Stimulated activated CD4-positive, alpha-beta T cell treated with anti-CD3 and anti-CD28 coated beads, Interleukin-2, amount 100 ng/mL, for 48 hours (primary cell): ENCODE measurements around the gene PTPRJ.

Source experiments
- DNase-seq, 2 donors: peaks; one replicate each; pipeline ENCODE4 v3.0.0-alpha.2; 2020

The PTPRJ gene

DNA sequence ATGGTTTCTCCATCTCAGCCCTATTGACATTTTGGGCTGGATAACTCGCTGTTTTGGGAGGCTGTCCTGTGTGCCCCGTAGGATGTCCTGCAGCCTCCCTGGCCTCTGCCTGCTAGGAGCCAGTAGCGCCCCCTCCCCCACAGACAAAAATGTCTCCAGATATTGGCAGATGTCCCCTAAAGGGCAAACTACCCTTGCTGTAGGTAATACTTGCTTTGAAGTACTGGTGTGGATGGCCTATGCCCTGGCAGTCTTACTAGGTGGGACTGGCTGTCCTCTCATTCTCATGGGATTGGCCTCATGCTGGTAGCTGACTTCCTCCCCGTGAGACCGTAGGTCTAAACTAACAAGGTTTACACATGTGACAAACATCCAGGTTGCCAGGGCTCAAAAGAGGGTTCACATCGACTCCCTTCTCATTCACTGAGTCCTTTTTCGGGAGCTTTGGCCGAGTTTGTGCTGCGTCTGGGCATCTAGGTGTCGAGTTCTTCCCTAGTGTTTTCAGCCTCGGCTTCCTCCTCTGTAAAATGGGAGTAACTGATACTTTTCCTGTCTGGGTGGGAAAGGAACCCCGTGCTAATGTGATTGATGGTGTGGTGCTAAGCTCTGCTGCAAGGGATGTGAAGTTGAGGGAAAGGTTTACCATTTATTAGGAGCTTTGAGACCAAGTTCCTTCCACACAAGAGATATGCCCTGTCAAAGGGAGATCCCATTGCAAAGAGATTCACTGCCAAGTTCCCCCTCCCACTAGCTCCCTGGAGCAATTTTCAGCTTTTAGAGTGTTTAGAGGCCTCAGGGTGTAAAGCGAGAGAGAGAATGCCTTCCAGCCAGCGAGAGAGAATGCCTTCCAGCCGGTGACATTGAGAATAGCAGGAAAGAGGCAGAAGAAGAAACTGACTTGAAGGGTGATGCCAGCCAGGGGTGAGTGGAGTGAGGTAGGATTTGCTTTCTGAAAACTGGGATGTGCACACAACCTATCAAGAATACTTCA lies 17.0 kb downstream of the PTPRJ start:
- no peak for DNase-seq

DNA sequence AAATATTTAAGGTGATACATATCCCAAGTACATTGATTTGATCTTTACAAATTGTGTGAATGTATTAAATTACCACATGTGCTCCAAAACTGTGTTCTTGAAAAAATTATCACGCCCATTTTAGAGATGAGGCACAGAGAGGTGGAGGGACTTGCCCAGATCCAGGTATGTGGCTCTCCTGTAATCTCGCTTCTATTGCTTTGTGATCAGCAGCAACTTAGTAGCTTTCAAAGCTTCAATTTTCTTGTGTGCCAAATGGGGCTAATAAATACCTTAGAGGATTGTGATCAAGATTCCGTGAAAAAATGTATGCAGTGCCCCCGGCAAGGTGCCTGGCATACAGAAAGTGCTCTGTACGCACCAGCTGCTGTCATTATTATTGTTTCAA lies 18.0 kb downstream of the PTPRJ start:
- DNase-seq = no peak

DNA sequence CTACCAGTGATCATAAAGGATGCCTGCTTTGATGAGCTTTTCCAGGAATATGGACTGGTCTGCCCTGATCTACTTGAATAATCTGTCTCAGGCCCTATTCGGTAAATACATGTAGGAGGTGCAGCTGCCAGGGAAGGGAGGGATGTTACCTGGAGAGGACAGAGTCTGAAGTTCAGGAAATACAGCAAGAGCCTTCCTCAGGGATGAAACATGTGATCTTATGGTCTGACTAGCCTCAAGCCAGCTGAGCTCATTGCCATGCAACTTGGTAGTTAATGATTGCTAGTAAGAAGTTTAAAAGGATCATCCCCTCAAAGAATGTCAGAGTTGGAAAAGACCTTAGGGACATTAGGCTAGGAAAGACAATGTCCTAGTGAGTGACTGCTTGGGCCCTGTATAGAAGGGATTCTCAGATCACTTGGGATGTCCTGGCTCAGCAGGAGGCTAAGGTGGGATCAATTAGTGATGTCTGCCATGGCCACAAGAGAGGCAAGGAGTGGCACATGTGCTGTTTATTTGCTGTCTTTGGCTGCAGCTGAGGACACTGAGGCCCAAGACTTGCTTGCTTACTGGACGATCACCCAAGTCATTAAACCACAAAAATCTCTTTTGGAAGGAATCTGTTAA lies 18.5 kb downstream of the PTPRJ start:
- no peak for DNase-seq

DNA sequence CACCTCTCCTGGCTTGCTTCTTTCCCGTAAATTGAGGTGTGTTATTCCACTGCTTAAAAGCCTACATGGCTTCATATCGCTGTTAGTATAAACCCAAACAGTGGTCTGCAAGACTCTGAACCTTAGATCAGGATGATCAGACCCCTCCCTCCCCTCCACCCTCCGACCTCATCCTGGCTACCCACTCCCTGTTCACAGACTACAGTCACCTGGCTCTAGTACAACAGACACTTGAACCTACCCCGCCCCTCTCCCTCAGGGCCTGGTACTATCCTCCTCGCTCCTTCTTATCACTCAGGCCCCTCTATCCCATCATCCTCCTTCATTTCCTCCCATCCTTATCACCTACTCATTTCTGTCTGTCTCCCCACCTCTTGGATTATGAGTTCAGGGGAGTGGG lies 20.1 kb downstream of the PTPRJ start:
- no peak for DNase-seq

DNA sequence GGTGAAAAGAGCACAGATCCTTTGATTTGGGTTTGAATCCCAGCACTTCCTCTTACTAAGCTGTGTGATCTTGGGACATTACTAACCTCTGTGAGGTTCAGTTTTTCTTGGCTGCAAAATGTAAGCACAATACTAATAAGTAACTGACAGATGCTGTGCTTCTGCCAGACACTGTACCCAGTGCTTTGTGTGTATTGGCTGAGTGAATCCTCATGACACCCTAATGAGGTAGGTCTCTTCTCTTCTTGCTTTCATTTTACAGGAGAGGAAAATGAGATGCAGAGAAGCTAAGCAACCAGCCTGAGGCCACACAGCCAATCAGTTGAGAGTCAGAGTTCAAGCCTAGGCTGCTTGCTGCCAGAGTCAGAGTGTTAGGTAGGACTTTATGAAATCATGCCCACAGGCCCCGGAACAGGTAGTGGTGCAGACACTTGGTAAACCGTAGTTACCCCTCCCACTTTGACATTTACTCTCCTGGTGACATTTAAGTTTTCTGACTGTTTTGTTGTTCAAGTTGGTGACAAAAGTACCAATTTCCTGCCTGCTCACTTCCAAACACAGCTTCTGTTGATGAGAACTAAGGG lies 21.2 kb downstream of the PTPRJ start:
- DNase-seq = peak in 1 of 2 donors; percentile 58

DNA sequence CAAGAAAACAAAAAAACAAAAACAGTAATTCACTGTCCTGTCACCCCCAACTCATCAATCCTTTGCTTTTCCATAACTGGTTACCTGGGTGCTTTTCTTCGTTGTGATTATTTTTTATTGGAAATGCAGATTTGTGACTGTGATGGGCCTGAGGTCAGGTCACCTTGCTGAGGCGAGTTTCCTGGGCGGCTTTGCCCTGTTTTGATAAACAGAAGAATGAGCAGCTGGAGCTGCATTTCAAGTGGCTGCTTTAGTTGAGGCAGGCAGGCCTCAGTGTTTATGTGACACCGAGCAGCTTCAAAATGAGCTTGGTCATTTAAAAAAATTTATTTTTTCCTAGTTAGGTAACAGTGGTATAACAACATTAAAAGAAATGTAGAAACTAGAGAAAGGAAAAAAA lies 22.2 kb downstream of the PTPRJ start:
- no peak for DNase-seq

DNA sequence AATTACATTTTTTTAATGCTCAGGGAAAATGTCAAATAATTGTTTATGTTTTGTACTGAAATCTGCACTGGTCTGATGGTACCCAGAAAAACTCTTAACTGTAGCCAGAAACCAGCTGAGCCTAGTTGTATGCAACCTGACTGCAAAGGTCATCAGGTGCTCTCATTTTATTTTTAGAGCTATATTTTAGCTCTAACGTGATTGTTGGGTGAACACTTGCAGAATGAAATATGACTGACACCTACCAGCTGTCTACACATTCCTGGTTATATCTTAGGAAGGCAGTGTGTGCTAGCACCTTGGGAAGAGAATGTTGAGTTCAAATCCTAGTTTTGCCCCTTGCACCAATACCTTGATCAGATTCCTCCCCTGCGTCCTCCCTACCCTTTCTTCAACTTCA lies 23.6 kb downstream of the PTPRJ start:
- DNase-seq = no peak

DNA sequence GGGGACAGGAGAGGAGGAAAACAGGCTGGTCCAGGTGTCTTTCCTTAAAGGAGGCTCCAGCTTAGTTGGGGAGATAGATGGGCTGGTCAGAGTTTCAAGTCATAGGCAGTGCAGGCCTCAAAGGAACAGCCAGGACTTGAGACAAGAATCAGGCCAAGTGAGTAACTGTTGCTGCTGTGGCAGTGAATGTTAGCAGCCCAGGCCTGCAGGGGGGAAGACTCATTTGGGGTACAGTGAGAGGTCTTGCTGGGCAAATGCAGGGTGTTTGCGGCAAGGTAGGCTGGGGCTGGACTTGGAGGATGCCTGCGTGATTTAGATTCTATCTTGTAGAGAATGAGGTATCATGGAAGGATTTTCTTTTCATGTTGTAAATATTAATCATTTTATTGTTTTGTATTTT lies 24.1 kb downstream of the PTPRJ start:
- DNase-seq = no peak

DNA sequence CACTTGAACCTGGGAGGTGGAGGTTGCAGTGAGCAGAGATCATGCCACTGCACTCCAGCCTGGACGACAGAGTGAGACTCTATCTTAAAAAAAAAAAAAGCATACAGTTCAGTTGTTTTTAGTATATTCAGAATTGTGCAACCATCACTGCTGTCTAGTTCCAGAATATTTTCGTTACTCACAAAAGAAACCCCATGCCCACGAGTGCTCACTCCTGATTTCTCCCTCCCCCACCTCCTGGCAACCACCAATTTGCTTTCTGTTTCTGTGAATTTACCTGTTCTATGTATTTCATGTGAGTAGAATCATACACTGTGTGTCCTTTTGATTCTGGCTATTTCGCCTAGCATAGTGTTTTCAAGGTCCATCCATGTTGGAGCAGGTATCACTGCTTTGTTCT lies 24.8 kb downstream of the PTPRJ start:
- DNase-seq = no peak

DNA sequence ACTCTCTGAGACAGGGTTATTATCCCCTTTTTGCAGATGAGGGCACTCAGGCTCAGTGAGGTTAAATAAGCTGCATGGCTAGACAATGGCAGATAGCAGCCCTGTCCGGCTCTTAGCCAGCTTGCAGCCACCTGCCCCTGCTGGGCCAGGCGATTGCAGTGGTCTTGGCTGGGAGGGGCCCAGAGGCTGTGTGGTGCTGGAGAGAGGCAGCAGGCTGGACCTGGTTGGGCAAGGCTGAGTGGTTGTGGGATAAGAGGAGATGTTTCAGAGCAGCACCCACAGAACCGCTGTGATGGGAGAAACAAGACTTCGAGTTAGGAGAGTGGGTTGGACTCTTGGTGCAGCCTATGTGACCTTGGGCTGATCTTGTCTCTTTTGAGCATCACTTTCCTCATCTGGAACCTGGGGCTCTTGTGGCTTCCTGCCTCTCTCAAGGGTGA lies 25.5 kb downstream of the PTPRJ start:
- no peak for DNase-seq

DNA sequence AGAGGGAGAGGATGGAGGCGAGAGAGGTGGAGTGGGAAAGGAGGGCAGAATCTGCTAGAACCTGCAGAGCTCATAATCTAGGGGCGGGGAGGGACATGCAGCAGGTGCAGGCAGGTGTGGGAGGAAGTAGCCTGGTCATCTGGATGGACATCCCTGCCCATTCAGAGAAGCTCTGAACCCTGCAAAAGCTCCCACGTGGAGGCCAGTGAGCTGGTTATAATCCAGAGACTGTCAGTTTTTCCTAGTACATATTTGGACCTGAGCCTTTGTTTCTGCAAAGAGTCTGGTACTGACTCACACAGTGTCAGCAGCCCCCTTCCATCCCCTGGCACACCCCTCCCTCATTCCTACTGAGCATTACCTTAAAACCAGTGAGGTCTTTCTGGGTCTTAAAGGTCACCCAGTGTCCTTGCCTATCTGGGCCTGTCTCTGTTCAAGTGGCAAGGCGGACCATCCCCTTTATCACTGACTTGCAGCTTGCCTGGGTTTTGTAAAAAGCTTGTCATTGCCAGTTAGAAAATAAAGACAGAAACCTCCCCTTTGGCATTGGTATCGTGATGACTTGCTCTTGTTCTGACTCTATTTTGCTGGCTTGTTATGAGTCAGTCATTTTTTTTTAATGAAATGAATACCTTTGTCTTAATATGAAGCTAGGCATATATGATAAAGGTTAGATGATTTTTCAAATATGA lies 26.1 kb downstream of the PTPRJ start:
- peak; percentile 45 to 47 for DNase-seq

DNA sequence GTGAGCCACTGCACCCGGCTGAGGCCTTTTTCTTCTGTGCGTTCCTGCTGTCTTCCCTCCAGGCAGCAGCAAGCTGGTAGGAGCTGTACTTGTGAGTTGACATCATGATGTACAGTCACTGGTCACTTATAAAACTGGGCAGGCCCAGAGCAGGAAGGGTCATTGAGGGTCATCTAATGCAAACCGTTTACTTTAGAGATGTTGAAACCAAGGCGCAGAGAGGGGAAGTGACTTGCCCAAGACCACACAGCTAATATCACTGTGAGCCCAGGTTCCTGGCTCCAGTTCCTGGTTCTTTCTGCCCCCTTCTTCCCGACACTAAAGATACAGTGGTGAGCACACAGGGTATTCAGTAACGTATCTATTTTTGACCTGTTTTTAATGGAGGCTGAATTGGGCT lies 27.3 kb downstream of the PTPRJ start:
- no peak for DNase-seq

DNA sequence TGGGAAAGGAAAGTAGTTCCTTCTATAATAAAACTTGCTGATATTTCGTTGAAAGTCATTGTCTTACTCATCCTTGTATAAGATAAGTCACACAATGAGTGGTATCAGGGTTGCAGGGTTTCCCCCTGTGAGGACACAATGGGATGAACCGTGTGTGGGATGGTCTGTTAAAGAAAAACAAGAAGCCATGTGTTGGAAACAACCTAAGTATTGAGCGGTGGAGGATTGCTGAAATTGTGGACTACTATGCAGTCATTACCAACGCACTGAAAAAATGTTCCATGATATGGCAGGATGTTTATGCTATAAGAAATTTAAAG lies 28.6 kb downstream of the PTPRJ start:
- DNase-seq = peak; percentile 49 to 52

DNA sequence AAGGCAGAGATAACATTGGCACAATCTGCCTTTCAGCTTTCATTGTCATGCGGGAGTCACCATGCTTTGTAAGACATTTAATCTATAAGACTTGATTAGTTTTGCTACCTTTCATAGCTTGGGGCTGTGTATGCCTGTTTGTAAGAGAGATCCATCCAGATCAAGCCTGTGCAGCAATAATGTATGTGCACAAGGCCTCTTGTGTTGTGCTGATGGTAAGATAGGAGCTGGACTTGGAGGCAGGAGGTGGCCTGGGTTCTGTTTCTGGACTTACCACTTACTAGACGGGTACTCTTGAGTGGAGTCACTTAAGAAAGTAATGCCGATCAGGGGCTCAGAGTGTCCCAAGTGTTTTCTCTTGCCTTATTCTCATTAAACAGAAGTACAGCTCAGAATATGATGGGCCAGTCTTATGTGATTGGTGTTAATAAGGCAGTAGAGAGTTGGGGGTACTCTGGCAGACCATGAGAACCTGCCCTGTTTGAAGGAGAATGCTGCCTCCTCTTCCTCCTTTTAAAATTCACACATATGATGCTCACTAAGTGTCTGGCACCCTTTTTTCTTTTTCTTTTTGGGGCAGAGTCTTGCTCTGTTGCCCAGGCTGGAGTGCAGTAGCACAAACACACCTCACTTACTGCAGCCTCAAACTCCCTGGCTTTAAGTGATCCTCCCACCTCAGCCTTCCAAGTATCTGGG lies 30.9 kb downstream of the PTPRJ start:
- no peak for DNase-seq

DNA sequence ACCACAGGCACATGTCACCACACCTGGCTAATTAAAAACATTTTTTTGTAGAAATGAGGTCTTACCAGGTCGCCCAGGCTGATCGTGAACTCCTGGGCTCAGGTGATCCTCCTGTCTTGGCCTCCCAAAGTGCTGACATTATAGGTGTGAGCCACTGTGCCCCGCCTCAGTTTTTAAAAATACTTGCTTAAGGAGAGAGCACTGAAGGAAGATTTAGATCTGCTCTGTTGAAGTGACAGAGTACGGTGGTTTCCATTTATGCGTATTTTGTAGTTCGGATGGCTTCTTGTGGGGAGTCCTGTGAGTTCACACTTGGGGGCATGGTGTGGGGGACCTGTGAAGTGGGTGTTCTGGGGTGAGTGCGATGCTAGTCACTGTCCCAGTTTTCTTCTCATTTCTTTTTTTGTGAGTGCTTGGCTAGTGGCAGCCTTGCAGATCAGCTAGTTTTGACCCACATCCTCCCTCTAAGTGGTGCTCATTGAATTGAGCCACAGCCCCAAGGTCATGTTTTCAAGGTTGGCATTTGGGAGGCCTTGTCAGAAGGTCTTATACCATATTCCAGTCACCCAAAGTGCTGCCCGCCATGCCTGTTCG lies 31.5 kb downstream of the PTPRJ start:
- DNase-seq = no peak

DNA sequence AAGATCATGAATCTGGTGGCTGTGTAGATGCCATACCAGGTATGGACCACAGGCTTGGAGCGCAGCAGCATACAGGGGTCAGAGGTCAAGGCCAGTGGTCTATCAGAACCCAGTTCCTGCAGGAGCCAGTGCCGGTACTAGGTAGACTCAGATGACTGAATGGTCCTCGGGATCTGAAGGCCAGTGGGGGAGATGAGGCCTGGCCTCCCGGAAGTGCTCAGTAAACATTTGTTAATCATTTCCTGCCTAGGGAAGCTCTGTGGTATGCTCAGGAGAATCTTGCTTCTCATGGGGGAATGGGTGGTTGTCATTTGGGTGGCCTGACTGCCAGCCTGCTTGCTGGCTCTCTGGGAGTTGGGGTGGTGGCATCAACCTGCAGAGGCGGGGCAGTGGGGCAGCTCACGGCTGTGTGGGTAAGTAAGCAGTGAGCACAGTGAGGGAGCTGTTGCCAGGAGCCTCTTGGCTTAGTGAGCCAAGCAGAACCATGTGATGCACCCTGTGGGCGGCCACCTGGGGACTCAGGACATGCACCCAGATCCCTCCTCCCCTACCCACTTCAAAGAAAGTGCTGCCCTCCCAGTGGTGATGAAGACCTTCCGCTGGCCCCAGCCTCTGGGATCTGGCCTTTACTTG lies 33.0 kb downstream of the PTPRJ start:
- DNase-seq = peak; percentile 34 to 49

DNA sequence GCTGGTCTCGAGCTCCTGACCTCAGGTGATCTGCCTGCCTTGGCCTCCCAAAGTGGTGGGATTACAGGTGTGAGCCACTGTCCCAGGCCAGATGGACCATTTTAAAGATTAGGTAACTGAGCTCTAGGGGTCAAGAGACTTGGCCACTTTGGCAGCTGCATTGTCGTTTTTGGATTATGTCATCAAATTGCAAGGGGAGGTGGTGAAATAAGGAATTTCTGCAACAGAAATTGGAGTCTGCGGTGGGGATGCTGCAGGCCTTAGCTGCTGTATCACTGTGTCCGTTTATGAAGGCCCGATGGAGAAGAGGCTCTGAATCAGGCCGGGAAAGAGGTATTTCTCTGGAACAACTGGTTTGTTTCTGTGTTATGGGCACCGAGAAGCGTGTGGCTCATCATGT lies 34.6 kb downstream of the PTPRJ start:
- DNase-seq = no peak

DNA sequence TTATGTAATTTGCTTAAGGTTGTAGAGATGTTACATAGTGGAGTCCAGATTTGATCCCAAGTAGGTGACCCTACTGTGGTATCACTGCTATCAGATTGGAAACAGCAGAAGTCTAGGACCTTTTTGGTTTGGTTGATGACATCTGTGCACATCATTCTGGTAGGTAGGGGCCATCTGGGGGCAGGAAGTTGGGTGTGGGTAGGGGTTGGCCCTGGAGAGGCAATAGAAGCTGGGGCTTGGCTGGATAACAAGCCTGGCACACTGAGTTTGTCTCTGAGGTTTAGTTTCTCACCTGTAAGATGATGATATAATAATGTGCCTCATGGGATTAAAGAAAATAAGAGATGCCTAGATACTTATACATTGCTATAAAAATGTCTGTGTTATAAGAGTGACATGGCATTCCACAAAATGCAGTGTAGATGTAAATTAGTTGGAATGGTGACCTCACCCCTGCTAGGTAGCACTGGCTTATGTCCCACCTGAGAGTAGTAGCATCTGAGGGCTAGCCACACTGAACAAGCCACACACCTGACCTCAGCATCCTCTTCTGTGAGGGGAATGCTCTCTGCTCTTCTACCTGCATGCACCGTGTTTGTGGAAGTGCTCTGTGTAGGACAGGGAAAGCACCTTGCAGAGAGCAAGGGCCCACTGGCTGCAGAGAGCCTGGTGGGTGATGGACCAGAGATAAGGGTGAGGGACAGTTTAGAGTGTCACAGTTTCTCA lies 36.9 kb downstream of the PTPRJ start:
- no peak for DNase-seq

DNA sequence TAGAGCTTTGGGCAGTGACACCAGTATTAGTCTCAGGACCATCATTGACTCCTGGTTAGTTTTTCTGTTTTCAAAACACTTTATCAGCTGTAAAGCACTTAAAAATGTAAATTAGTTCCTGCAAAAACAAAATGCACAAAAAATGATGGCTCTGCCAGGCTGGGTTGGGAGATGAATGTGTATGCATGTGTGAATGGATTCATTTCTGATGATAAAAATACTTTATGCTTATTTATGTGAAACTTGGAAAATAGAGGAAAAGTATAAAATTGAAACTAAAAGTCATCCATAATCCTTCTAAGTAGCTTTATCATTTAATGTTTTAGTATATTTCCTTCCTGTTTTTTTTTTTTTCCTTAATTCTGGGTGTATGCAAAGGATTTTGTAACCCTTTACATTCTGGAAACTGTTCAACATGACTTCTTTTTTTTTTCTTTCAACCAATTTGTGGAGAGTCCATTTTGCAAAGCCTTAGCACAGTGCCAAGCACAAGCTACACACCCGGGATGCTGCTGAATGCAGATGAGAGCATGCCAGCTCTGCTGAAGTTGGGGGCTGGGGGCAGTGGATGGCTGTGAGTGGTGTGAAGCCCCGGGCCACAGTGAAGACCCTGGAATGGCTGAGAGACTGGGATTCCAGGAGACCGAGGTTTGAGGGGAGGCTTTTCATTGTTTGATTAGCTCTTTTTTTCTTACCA lies 37.6 kb downstream of the PTPRJ start:
- no peak for DNase-seq

DNA sequence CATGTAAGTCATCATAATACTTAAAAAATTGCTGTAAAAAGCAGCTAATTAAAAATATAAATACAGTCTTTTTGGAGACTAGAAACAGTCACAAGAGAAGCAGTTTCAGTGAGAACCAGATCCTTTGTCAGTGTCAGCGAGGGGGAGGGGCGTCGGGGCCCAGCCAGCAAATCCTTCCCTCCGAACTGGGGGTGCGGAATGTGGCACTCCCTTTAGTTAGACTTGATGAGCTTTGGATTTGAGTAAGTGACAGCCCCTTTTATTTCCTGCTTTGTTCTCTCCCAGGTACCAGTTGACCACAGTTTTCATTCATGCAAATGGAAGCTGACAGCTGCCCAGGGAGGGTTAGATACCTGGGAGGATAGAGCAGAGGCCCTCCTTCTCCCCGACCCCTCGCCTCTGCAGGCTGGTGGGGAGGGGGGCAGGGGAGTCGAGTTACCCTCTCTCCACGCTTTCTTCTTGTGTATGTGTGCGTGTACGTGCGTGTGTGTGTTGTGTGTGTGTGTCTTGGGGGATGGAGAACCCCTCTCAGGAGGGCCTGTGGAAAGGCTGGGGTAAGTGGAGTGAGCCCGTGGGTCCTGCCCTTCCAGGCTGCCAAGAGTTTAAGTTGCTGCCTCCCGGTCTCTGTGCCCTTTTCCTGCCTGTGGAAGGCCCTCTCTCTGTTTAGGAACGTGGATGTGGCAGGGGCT lies 38.3 kb downstream of the PTPRJ start:
- no peak for DNase-seq
